Right lobe of liver (tissue), 4 donors: ENCODE results near the gene PIM2.

ENCODE experiments used
- CTCF ChIP-seq, 4 donors: fragments of 200-600 bp in 3 of 4; fragments of 450-650 bp in 1 of 4; IDR thresholded peaks; one replicate each; pipeline versions ENCODE4 v1.5.1 to v1.8.0; 2016 to 2022; ENCODE audit warnings: antibody characterized with exemption in 4 of 4, mild to moderate bottlenecking in 2 of 4
- POLR2A ChIP-seq: fragments of 450-650 bp; IDR thresholded peaks from one replicate; pipeline ENCODE4 v1.6.1; 2017; ENCODE audit warnings: antibody characterized with exemption, mild to moderate bottlenecking
- donor health status: DM: no; HTN: no; CAD: no.
- donor health status: DM: no; HTN: no; CAD: no.
- donor health status: DM: no; HTN: yes; CAD: no.

DNA sequence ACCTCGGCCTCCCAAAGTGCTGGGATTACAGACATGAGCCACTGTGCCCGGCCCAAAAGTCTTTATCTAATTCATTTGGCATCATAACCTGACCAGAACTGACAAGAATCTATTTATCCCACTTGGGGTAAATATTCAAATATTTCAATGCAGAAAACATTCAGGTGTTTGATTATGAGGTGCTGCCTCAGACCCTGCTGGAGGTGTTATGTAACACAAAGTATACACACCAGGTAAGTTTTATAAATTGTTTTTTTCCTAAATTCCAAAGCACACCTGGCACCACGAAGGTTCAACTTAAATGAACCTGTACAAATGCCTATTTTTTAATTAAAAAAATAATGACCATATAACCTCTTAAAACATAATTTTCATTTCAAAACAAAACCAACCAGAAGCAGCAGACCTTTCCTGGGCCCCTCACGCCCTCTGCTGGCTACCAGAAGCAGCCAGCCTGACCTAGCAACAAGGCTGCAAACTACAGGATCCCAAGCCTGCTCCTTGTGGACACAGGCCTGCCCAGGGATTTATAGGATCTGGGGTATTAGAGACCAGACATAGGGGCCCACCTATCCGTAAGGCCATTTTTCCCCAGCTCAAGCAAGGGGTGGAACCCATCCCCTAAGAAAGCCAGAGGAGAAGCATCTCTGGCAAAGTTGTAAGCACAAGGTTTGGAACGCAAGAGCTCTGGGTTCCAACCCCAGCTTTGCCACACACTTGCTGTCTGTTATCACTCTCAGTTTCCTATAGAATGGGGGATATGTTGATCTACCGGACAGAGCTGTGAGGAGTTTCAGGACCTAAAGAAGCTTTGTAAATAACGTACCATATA lies 26.9 kb upstream of the PIM2 start:
- TF ChIP-seq CTCF (IDR thresholded peaks at IDR 0.05) (peak; percentile 61 to 88 (median 88)), POLR2A (no peak)
